ENCODE measurements around the gene SHISA4.

- no peak for TF ChIP-seq SUZ12 (IDR thresholded peaks at IDR 0.05; ENCODE audit: extremely low read depth, insufficient read depth, insufficient read length)
- no peak for TF ChIP-seq YY1 (IDR thresholded peaks at IDR 0.05; ENCODE audit: insufficient read depth, insufficient read length)
- no peak for TF ChIP-seq ZNF274 (IDR thresholded peaks at IDR 0.05; ENCODE audit: low read depth, low read length)
Measured at GRCh38 chr1:201939148-201939547, 50.5 kb downstream of the SHISA4 start.

Data from NT2/D1 (cell line).